SH-SY5Y (cell line): ENCODE results near the gene HACD2.

Source experiments
- GATA2 ChIP-seq: IDR thresholded peaks from 2 replicates; pipeline ENCODE4 v1.6.1; 2011; ENCODE audit warnings: mild to moderate bottlenecking, low read depth, low read length
- GATA3 ChIP-seq: IDR thresholded peaks from 2 replicates; pipeline ENCODE4 v1.6.1; 2011; ENCODE audit warnings: low read depth, mild to moderate bottlenecking, low read length, moderate library complexity

DNA sequence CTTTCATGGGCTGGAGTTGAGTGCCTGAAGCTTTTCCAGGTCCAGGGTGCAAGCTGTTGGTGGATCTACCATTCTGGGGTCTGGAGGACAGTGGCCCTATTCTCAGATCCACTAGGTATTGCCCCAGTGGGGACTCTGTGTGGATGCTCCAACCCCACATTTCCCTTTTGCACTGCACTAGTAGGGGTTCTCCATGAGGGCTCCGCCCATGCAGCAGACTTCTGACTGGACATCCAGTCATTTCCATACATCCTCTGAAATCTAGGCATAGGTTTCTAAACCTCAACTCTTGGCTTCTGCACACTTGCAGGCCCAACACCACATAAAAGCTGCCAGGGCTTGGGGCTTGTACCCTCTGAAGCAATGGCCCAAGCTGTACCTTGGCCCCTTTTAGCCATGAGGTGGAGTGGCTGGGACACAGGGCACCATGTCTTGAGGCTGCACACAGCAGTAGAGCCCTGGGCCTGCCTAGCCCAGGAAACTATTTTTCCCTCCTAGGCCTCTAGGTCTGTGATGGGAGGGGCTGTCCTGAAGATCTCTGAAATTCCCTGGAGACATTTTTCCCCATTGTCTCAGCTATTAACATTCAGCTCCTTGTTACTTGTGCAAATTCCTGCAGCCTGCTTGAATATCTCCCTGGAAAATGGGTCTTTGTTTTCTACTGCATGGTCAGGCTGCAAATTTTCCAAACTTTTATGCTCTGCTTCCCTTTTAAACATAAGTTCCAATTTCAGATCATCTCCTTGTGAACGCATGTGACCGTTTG is 6.0 kb upstream of the HACD2 start:
- TF ChIP-seq GATA2 (no peak), GATA3 (no peak)
